GM10248 (cell line): ENCODE results near the gene ZCCHC7.
"Not testable (repeated sequence)": the region's sequence is repeated elsewhere in the genome, so short reads cannot be mapped to it uniquely, and the experiment has no call there.

Source experiments
- CTCF ChIA-PET: fragments of 300-600 bp; sonication (Branson Sonifier 250); formaldehyde crosslinking; extraction: SDS; loops from one replicate; lab custom pipeline; 2021; ENCODE audit warnings: antibody characterized with exemption; lab: Yijun Ruan, JAX
- POLR2A ChIA-PET: fragments of 350-650 bp; sonication (Branson Sonifier 250); formaldehyde crosslinking; extraction: SDS; loops from one replicate; lab custom pipeline; 2020; ENCODE audit warnings: antibody characterized with exemption; lab: Yijun Ruan, JAX
- DNase-seq: peaks from one replicate; pipeline ENCODE4 v3.0.0; 2012; ENCODE audit errors: extremely low spot score
- CTCF ChIP-seq: IDR thresholded peaks from 2 replicates; pipeline ENCODE4 v1.5.1; 2012; ENCODE audit warnings: mild to moderate bottlenecking, low read depth; ENCODE audit errors: extremely low read depth, missing control alignments, control extremely low read depth

Gene ZCCHC7

GRCh38 chr9:37085233-37085632, 35.1 kb upstream of the ZCCHC7 start:
- ChIA-PET CTCF (interaction anchor here (1.0 kb wide), 1 partner anchor 11 kb away, joined by 3 read pairs; no protein-coding TSS in a partner anchor), POLR2A (no interaction called here)
- DNase-seq: no peak
- TF ChIP-seq CTCF: no peak

GRCh38 chr9:37092714-37093295, 27.6 kb upstream of the ZCCHC7 start:
- CTCF ChIA-PET: interaction anchor here (1.0 kb wide), 1 partner anchor 11 kb away, joined by 3 read pairs; no protein-coding TSS in a partner anchor
- POLR2A ChIA-PET: interaction anchor here (0.6 kb wide), 1 partner anchor 196 kb away, joined by 5 read pairs; no protein-coding TSS in a partner anchor
- not testable (repeated sequence) for DNase-seq

DNA sequence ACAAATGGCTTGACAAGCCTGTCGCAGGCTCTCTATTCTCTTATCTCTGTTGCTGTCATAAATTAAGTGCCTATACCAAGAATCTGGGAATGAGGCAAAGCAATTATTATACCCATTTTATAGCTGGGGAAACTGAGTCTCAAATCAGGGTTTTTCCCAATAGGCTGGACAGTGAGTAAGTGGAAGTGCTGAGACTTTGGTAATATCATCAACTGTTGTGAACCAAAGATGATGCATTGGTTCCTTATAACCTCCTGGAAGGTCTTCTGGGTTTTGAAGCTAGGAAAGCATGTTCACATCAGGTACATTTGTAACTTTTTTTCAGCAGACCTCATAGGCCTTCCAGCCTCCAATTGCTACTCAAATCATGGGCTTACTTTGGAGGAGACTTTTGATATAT, 25.6 kb upstream of the ZCCHC7 start:
- TF ChIP-seq CTCF: no peak
- CTCF ChIA-PET: interaction anchor here (0.9 to 1.2 kb wide), 2 partner anchors 9 to 11 kb away, joined by 3 to 4 read pairs; no protein-coding TSS in a partner anchor
- POLR2A ChIA-PET: no interaction called here

GRCh38 chr9:37096628-37097027, 23.7 kb upstream of the ZCCHC7 start:
- no peak for TF ChIP-seq CTCF
- no peak for DNase-seq
- CTCF ChIA-PET: interaction anchor here (1.3 kb wide), 1 partner anchor 11 kb away, joined by 3 read pairs; no protein-coding TSS in a partner anchor
- POLR2A ChIA-PET: interaction anchor here (0.7 to 1.3 kb wide), 2 partner anchors 15 to 54 kb away, joined by 5 to 9 read pairs; no protein-coding TSS in a partner anchor

More for the DNA sequence above, 25.6 kb upstream of the ZCCHC7 start:
- DNase-seq: no peak

DNA sequence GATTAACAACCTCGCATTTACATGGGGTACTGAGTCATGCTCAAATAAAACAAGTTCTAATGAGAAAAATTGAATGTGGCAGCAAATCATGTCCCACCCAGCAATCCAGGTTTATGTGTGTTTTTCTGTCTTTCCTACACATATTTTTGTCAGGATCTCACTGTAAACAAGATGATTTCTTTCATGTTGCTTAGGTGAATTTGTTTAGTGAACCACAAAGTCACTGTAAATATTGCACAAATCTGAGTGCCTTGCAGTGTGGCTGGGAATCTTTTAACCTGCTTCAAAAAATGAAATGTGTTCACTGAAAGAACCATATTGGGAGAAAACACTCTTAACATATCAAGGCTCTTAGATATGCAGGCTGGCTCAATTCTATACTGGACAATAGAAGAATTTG, 23.1 kb upstream of the ZCCHC7 start:
- no peak for TF ChIP-seq CTCF
- POLR2A ChIA-PET: interaction anchor here (0.7 to 1.3 kb wide), 2 partner anchors 16 to 53 kb away, joined by 5 to 9 read pairs; no protein-coding TSS in a partner anchor
- DNase-seq: no peak
- CTCF ChIA-PET: interaction anchor here (1.2 kb wide), 1 partner anchor 13 kb away, joined by 4 read pairs; no protein-coding TSS in a partner anchor

GRCh38 chr9:37100327-37100726, 20.0 kb upstream of the ZCCHC7 start:
- DNase-seq: no peak
- no peak for TF ChIP-seq CTCF
- ChIA-PET POLR2A (no interaction called here), CTCF (interaction anchor here (1.6 kb wide), 1 partner anchor 37 kb away, joined by 3 read pairs; no protein-coding TSS in a partner anchor)

- CTCF ChIA-PET: interaction anchor here (1.6 kb wide), 1 partner anchor 36 kb away, joined by 3 read pairs; no protein-coding TSS in a partner anchor
- POLR2A ChIA-PET: no interaction called here
- DNase-seq: no peak
- TF ChIP-seq CTCF: no peak
Observed at GRCh38 chr9:37100741-37101140, 19.6 kb upstream of the ZCCHC7 start.
